Fibroblast of villous mesenchyme (primary cell): ENCODE data around the gene RLN3. TPM values are rescaled to one million over a fixed set of nuclear protein-coding genes. Genes with fewer than 3 reads are reported as not detected.
"Not testable (repeated sequence)": the region's sequence is repeated elsewhere in the genome, so short reads cannot be mapped to it uniquely, and the experiment has no call there.

ENCODE experiments used
- DNase-seq: peaks from one replicate; pipeline ENCODE4 v3.0.0-alpha.2; 2010; ENCODE audit warnings: low read depth
- H3K4me3 ChIP-seq: 2 replicates; pipeline ENCODE4 v1.5.1; 2011; ENCODE audit warnings: low read depth, mild to moderate bottlenecking, low read length
- CTCF ChIP-seq: IDR thresholded peaks from 2 replicates; pipeline ENCODE4 v1.5.1; 2012; ENCODE audit warnings: low read depth, mild to moderate bottlenecking, low read length; ENCODE audit not compliant: insufficient read depth
- total RNA-seq: library from RNA; depleted of rRNA; stranded (reverse); fragments of >200 nt; gene quantifications from 2 replicates; pipeline ENCODE4 v1.2.3, GENCODE V29; 2012

Gene RLN3
- total RNA-seq, 1 donor = not detected

- H3K4me3 ChIP-seq = no peak overlapping the region
- TF ChIP-seq CTCF = no peak
- no peak for DNase-seq
Measured at GRCh38 chr19:14033946-14034345, 6.0 kb downstream of the RLN3 start.

GRCh38 chr19:14035159-14035558 lies 7.2 kb downstream of the RLN3 start:
- DNase-seq, H3K4me3 ChIP-seq: not testable (repeated sequence)
- peak; percentile 9 for TF ChIP-seq CTCF

DNA sequence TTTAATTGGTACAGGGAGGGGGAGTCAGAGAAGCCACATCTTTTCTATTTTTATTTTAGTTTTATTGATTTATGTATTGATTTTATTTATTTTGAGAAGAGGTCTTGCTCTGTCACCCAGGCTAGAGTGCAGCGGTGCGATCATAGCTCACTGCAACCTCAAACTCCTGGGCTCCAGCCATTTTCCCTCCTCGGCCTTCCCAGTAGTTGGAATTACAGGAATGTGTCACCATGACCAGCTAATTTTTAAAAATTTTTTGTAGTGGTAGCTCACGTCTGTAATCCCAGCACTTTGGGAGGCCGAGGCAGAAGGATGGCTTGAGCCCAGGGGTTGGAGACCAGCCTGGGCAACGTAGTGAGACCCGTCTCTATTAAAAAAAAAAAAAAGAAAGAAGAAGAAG lies 7.8 kb downstream of the RLN3 start:
- no peak for TF ChIP-seq CTCF
- DNase-seq = no peak
- no peak overlapping the region for H3K4me3 ChIP-seq

DNA sequence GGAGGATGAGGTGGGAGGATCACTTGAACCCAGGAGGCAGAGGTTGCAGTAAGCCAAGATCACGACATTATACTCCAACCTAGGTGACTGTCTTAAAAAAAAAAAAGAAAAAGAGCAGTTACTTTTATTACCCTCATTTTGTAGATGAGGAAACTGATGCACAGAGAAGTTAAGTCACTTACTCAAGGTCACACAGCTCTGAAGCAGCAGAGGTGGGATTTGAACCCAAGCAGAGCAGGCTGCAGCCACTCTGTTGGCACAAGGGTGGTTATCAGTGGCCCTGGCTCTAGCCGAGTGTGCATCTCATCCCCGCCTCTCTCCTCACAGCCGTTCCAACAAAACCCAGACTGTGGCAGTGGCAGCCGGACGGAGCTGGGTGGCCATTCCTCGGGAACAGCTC lies 11.2 kb downstream of the RLN3 start:
- DNase-seq = no peak
- TF ChIP-seq CTCF = no peak
- no peak overlapping the region for H3K4me3 ChIP-seq

DNA sequence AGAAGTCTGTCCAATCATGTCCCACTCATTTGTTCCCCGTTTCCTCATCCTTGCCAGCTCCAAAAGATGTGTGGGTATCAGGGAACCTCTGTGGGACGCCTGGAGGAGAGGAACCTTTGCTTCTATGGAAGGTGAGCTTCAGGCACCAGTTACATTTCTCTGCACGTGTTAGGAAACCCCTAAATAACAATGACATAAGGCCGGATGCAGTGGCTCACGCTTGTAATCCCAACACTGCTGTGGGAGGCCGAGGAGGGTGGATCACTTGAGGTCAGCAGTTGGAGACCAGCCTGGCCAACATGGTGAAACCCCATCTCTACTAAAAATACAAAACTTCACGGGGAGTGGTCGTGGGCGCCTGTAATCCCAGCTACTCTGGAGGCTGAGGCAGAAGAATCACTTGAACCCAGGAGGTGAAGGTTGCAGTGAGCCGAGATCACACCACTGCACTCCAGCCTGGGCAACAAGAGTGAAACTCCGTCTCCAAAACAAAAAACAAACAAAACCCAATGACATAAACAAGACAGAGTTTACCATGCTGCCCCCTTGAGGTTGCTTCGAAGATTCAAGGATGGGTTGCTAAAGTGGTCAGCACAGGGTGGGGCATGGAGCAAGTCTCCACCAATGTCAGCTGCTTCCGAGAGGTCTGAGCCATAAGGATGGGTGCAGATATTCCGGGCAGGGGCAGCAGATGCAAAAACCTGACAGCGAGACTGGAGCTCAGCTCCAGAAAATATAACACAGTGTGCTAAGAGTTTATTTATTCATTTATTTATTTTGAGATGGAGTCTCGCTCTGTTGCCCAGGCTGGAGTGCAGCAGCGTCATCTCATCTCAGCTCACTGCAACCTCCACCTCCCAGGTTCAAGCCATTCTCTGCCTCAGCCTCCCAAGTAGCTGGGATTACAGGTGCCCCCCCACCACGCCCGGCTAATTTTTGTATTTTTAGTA lies 15.0 kb downstream of the RLN3 start:
- H3K4me3 ChIP-seq = not testable (repeated sequence)
- peak; percentile 77 for DNase-seq
- TF ChIP-seq CTCF = peak; percentile 59

GRCh38 chr19:14047866-14048265 lies 19.9 kb downstream of the RLN3 start:
- not testable (repeated sequence) for DNase-seq

GRCh38 chr19:14048443-14049153 lies 20.6 kb downstream of the RLN3 start:
- no peak overlapping the region for H3K4me3 ChIP-seq
- no peak for DNase-seq
- TF ChIP-seq CTCF = peak; percentile 83

More at GRCh38 chr19:14047866-14048265, 19.9 kb downstream of the RLN3 start:
- H3K4me3 ChIP-seq = not testable (repeated sequence)
